Muscle of leg (tissue), 11 donors: Measurements from ENCODE around the gene TFF1. TPM values are rescaled to one million over a fixed set of nuclear protein-coding genes. Genes with fewer than 3 reads are reported as not detected.

Source experiments
- DNase-seq: peaks from one replicate; pipeline ENCODE4 v3.0.0; 2013
- H3K27ac ChIP-seq: one replicate; pipeline ENCODE4 v1.5.1; 2013; ENCODE audit warnings: mild to moderate bottlenecking, low read length, control low read depth
- H3K27me3 ChIP-seq: one replicate; pipeline ENCODE4 v1.6.1; 2013; ENCODE audit warnings: low read length; ENCODE audit not compliant: control insufficient read depth, insufficient read depth
- H3K36me3 ChIP-seq: one replicate; pipeline ENCODE4 v1.6.1; 2013; ENCODE audit warnings: low read length; ENCODE audit not compliant: control insufficient read depth, insufficient read depth
- H3K4me1 ChIP-seq: one replicate; pipeline ENCODE4 v1.6.1; 2013; ENCODE audit warnings: low read length; ENCODE audit not compliant: control insufficient read depth, insufficient read depth
- H3K4me3 ChIP-seq: one replicate; pipeline ENCODE4 v1.5.1; 2013; ENCODE audit warnings: low read length, control low read depth
- H3K9me3 ChIP-seq: replicated peaks from 2 replicates; pipeline ENCODE4 v1.6.1; 2013; ENCODE audit warnings: low read depth, low read length; ENCODE audit not compliant: control insufficient read depth
- WGBS: methylation state at CpG from one replicate; pipeline ENCODE4 v1.1.5; 2013; ENCODE audit warnings: missing lambda C conversion rate; ENCODE audit not compliant: insufficient coverage; 5-methylcytosine and 5-hydroxymethylcytosine counted together
- polyA plus RNA-seq, 8 donors: library from polyadenylated mRNA; unstranded; fragments of 120-200 nt; gene quantifications; one replicate each; pipeline versions ENCODE4 v1.2.1 to v1.2.3, GENCODE V29; 2013; ENCODE audit warnings: inconsistent platforms in 1 of 8, low replicate concordance in 1 of 8; ENCODE audit not compliant: insufficient read length in 8 of 8, insufficient read depth in 1 of 8
- total RNA-seq: library from RNA; stranded (reverse); fragments of 120-200 nt; gene quantifications from one replicate; pipeline ENCODE4 v1.2.4, GENCODE V29; 2013

The TFF1 gene
- total and polyA plus RNA-seq, 9 donors, result 0.54 to 1.3 TPM; not detected in 7

DNA sequence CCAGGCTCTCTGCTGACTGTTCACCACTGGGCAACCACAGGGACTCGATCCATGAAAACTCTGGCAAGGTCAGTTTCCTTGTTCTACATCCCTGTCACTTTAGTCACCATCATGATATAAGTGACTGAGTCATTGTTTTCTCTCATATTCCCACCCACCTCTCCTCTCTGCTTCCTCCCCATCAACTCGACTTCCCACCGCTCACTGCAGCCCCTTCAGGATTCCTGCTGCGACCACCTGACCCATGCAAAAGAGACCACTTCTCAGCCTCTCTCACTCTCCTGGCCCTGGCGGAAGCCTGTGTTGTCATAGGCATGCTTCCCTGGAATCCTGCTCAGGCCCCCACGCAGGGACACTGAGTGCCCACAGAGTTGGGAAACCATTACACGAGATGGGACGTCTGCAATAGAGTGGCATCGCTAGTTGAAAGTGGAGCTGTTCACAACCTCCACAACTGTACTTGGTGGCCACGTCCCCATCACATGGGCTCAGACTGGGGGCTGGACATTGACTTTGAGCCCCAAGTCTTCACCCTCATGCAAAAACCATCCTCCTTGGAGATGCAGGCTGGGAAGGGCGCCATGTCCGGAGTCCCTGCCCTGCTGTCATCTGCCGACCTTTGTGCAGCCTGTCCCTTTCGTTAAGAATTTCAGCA is 13.8 kb downstream of the TFF1 start:
- 78% methylated on average over 14 of the region's 14 CpGs for WGBS
- DNase-seq, result no peak
- Histone ChIP-seq H3K27ac (no peak overlapping the region), H3K4me1 (no peaks in the 10 kb centered on the region), H3K27me3 (peaks cover 3% of the 10 kb centered on the region), H3K9me3 (no peaks in the 10 kb centered on the region), H3K36me3 (no peaks in the 10 kb centered on the region), H3K4me3 (no peak overlapping the region)

DNA sequence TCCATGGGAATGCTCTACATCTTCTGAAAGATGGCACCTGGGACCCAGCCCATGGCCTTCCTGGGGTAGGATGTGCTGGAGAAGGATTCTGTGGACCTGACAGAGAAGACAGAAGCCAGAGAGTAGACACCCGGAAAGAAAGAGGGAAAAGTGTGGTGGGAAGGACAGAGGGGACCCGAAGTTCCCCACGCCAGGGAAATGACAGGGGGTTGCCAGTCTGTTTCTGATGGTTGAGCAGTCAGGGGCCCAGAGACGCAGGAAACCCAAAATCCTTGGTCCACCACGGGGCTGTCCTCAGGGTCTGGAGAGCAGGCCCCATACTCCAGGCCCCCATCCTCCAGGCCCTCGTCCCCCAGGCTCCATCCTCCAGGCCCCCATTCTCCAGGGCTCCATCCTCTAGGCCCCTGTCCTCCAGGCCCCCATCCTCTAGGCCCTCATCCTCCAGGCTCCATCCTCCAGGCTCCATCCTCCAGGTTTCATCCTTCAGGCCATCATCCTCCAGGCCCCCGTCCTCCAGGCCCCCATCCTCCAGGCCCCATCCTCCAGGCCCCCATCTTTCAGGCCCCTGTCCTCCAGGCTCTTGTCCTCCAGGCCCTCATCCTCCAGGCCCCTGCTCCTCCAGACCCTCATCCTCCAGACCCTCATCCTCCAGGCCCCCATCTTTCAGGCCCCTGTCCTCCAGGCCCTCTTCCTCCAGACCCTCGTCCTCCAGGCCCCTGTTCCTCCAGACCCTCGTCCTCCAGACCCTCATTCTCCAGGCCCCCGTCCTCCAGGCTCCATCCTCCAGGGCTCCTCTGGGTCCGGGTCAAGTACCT is 14.5 kb downstream of the TFF1 start:
- DNase-seq, result no peak
- Histone ChIP-seq H3K9me3 (no peaks in the 10 kb centered on the region), H3K27me3 (peaks cover 3% of the 10 kb centered on the region), H3K4me3 (no peak overlapping the region), H3K36me3 (no peaks in the 10 kb centered on the region), H3K27ac (no peak overlapping the region), H3K4me1 (no peaks in the 10 kb centered on the region)
- 73% methylated on average over 11 of the region's 11 CpGs for WGBS

DNA sequence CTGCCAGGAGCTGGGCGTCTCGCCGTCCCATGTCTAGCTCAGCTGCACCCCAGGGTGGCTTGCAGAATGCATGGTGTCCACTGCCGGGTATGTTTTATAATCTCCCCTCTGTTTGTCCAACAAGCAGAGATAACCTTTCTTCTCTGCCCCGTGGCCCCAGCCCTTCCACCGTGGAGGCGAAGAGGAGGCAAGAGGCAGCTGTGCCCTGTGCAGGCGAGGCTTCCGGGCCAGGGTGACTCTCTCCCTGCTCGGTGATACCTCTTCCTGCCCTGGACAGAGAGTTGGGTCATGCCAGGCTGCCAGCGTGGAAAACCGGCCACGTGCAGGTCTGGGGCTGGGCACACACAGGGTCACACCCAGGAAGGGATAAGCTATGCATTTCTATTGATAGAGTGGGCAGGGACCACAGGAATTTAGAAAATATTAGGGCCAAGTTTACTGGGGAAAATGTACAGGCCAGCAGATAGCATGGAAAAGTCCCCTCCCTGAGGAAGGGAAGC is 15.4 kb downstream of the TFF1 start, which contains the start of gene TFF2:
Gene TFF2, minus strand, starts transcription at position 68 of the 500 bp plus-strand sequence. Its CDS starts 37 bp downstream, at position 31.
- no peaks in the 10 kb centered on the region for H3K9me3 ChIP-seq
- 71% methylated on average over 12 of the region's 13 CpGs for WGBS
- no peak within 1 kb of the TSS for H3K27ac ChIP-seq
- H3K36me3 ChIP-seq, result no peaks in the 10 kb centered on the region
- H3K27me3 ChIP-seq, result peaks cover 3% of the 10 kb centered on the region
- no peak for DNase-seq
- no peaks in the 10 kb centered on the region for H3K4me1 ChIP-seq
- H3K4me3 ChIP-seq, result no peak within 1 kb of the TSS

DNA sequence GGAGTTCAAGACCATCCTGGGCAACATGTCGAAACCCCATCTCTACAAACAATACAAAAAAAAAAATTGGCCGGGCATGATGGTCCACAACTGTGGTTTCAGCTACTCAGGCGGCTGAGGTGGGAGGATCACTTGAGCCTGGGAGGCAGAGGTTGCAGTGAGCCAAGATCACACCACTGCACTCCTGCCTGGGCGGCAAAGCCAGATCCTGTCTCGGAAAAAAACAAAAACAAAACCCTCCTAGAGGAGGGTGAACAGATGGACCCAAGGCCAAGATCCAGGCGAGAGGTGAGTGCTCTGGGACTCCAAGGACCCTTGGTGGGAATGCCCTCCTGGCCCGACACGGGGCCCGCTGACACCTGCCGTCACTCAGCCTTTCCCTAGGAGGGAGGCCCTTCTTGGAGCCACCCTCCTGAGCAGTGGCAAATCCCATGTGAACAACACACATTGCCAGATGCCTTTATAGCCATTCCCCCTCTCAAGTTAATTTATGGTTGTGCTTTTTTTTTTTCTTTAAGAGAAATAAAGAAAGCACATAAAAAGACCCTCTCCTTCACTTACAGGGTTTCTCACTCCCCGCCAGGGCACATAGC is 15.9 kb downstream of the TFF1 start:
- Histone ChIP-seq H3K4me1 (no peaks in the 10 kb centered on the region), H3K27ac (no peak overlapping the region), H3K4me3 (no peak overlapping the region), H3K36me3 (no peaks in the 10 kb centered on the region), H3K27me3 (peaks cover 3% of the 10 kb centered on the region), H3K9me3 (no peaks in the 10 kb centered on the region)
- 47% methylated on average over 2 of the region's 11 CpGs for WGBS
- no peak for DNase-seq

DNA sequence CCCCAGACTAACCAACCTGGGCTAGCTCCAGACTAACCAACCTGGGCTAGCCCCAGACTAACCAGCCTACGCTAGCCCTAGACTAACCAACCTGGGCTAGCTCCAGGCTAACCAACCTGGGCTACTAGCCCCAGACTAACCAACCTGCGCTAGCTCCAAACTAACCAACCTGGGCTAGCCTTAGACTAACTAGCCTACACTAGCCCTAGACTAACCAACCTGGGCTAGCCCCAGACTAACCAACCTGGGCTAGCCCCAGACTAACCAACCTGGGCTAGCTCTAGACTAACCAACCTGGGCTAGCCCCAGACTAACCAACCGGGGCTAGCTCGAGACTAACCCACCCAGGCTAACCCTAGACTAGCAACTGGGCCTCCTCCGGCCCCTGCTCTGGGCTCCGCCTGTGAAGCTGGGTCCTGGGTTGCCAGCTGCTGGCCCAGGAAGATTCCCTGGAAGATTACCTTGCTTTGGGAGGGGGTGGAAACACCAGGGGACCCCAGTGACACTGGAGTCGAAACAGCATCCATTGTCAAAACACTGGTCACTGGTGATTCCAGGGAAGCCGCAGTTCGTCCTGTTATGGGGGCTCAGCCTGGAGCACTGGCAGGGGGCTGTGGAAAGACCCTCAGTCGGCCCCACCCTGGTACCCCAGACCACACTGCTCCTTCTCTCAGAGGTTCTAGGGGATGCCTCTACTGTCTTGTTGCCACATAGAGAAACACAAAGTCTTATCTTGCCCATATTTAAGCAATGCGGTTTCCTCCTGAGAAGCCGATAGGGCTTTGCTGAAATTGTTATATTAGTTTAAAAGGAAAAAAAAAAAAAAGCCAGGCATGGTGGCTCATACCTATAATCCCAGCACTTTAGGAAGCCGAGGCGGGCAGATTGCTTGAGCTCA is 16.7 kb downstream of the TFF1 start:
- no peaks in the 10 kb centered on the region for H3K4me1 ChIP-seq
- DNase-seq, result no peak
- no peaks in the 10 kb centered on the region for H3K9me3 ChIP-seq
- no peaks in the 10 kb centered on the region for H3K36me3 ChIP-seq
- 82% methylated on average over 6 of the region's 14 CpGs for WGBS
- H3K27ac ChIP-seq, result no peak overlapping the region
- H3K4me3 ChIP-seq, result no peak overlapping the region
- H3K27me3 ChIP-seq, result peaks cover 3% of the 10 kb centered on the region

DNA sequence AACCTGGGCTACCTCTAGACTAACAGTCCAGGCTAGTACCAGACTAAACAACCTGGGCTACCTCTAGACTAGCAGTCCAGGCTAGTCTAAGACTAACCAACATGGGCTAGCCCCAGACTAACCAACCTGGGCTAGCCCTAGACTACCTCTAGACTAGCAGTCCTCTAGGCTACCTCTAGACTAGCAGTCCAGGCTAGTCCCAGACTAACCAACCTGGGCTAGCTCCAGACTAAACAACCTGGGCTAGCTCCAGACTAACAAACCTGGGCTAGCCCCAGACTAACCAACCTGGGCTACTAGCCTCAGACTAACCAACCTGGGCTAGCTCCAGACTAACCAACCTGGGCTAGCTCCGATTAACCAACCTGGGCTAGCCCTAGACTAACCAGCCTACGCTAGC is 17.6 kb downstream of the TFF1 start:
- no peaks in the 10 kb centered on the region for H3K9me3 ChIP-seq
- H3K27me3 ChIP-seq, result peaks cover 3% of the 10 kb centered on the region
- no peaks in the 10 kb centered on the region for H3K4me1 ChIP-seq
- DNase-seq, result no peak
- H3K4me3 ChIP-seq, result no peak overlapping the region
- H3K27ac ChIP-seq, result no peak overlapping the region
- 100% methylated on average over 1 of the region's 2 CpGs for WGBS
- no peaks in the 10 kb centered on the region for H3K36me3 ChIP-seq

DNA sequence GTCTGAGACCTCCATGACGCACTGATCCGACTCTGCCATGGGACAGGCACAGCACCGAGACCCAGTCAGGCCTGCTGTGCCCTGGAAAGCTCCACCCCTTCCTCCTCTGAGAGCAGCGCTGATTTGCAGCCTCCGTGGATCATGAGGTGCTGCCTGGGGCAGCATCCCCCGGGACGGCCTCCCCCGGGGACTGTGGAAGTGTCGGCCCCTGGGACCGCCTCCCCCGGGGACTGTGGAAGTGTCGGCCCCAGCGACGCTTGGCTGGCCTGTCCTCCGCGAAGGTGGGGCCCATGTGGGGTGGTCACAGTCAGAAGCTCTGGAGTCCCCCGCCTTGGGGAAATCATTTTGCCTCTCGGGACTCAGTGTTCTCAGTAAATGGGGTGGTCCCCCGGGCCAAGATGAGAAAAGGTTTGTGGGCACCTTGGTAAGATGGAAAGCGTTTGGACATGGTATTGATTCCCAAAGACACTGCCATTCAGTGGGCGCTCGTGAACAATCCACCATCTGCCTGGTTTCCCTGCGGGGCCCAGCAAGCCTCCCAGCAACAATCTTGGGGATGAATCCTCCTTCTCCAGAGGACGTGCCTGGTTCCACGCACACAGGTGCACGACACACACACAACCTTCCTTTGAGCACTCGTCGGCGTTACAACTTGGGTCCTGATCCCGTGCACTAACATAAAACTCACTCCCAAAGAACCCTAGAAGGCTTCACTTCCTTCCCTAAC is 18.6 kb downstream of the TFF1 start:
- no peaks in the 10 kb centered on the region for H3K9me3 ChIP-seq
- 85% methylated on average over 28 of the region's 30 CpGs for WGBS
- H3K27me3 ChIP-seq, result peaks cover 3% of the 10 kb centered on the region
- DNase-seq, result no peak
- H3K4me1 ChIP-seq, result no peaks in the 10 kb centered on the region
- H3K27ac ChIP-seq, result no peak overlapping the region
- H3K36me3 ChIP-seq, result no peaks in the 10 kb centered on the region
- H3K4me3 ChIP-seq, result no peak overlapping the region

DNA sequence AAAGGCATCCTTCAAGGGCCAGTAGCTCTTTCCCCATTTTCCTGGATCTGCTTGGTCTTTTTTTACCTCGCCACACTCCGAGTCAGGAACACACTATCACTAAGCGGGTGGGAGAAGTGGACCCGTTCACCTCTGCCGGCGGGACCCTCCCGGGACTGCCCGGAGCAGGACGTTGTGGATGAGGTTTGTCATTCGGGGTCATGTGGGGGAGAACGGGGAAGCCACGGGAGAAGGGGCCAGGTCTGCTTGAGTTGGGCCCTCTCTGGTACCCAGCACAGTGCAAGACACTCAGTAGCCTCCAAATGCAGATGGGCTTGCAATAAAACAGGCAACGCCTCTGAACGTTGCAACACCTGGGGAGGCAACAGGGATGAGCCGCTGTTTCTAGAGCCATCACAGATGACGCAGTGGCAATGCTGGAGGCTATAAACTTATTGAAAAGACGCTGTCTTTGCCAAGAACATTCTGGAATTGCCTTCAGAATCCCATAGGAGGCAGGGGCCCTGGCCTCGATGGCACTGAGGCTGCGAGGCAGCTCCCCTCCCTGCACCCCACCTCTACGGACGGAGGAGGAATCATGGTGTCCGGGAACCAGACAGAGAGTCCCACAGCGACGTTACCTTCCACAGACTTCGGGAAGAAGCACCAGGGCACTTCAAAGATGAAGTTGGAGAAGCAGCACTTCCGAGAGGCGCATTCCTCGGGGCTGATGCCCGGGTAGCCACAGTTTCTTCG is 19.3 kb downstream of the TFF1 start:
- Histone ChIP-seq H3K4me1 (no peaks in the 10 kb centered on the region), H3K9me3 (no peaks in the 10 kb centered on the region), H3K36me3 (no peaks in the 10 kb centered on the region), H3K4me3 (no peak overlapping the region), H3K27ac (no peak overlapping the region), H3K27me3 (peaks cover 3% of the 10 kb centered on the region)
- DNase-seq, result no peak
- 84% methylated on average over 27 of the region's 30 CpGs for WGBS

DNA sequence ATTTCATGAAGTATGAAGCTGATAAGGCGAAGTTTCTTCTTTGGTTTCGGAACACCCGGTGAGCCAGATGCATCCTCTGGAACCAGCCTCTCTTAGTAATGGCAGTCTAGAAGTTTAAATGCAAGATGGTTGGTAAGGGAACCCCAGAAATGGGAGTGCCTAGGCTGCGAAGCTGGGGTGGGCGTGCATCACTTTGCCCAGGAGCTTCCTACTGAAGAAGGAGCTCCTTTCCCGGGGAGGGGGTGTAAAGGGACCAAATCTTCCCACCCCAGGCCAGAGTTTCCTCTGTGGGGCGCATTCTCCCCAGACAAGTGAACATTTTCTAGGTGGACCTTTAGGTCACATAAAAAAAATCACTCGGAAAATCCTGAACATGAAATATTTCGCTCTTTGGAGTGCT is 19.9 kb downstream of the TFF1 start:
- Histone ChIP-seq H3K27ac (no peak overlapping the region), H3K4me1 (no peaks in the 10 kb centered on the region), H3K27me3 (peaks cover 3% of the 10 kb centered on the region), H3K9me3 (no peaks in the 10 kb centered on the region), H3K4me3 (no peak overlapping the region), H3K36me3 (no peaks in the 10 kb centered on the region)
- DNase-seq, result no peak
- WGBS, result 93% methylated on average over 6 of the region's 9 CpGs
